M059J (cell line): ENCODE data around the gene UXS1. TPM values are rescaled to one million over a fixed set of nuclear protein-coding genes. Genes with fewer than 3 reads are reported as not detected.

Source experiments
- DNase-seq: peaks from one replicate; pipeline ENCODE4 v3.0.0-alpha.2; 2012; ENCODE audit warnings: low read depth
- total RNA-seq: library from RNA; depleted of rRNA; stranded (reverse); fragments of >200 nt; shearing (Covaris generic); gene quantifications from 2 replicates; pipeline ENCODE4 v1.2.3, GENCODE V29; 2014

The UXS1 gene
- total RNA-seq, 1 experiment from 2014 or later, result 28.3 TPM

DNA sequence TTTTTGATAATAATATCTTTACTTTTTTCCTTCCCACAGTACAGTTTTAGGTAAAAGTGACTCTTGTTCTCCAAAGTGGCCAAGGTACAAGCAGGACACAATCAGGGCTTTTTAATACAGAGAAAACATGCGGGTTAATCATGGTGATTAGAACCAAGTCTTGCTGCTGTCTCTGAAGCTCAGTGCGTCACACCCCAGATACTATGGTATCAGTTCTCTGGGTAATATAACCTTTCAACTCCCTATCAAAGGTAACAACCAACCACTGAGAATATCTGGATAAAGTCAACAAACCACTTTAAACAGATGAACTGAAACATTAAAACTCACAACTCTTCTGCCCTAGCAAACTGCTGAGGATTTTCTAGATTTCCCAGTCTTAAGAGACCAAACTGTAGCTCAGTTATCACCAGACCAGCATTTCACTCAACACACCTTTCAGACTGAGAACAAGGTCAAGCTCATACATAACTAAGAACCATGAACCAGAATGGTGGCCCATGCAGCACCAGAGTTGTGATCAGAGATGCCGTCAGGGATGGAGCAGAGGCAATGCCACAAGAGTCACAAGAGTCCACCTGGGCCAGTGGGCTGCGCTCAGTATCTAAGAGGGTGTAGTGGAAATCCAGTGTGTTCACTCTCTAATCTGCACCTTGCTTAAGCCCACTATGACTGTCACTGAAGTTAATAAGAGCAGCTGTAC is 103.0 kb downstream of the UXS1 start:
- no peak for DNase-seq

DNA sequence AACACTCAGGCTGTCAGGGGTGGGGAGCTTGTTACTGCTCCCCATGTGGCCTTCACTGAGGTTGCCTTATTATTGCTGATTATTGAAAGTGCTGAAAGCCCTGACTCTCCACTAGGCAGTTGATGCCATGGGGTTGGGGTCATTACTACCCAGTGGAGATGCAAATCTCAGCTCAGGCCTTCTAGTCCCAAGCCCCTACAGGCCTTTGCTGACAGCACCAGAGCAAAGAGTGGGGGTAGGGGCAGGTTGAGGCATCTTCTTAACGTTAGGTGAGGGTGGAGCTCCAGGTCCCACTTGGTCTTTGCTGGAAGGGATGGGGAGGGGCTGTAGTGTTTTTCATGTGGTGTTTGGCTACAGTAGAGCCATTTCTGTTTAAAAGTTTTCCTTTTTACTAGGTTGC is 104.5 kb downstream of the UXS1 start:
- DNase-seq, result no peak

DNA sequence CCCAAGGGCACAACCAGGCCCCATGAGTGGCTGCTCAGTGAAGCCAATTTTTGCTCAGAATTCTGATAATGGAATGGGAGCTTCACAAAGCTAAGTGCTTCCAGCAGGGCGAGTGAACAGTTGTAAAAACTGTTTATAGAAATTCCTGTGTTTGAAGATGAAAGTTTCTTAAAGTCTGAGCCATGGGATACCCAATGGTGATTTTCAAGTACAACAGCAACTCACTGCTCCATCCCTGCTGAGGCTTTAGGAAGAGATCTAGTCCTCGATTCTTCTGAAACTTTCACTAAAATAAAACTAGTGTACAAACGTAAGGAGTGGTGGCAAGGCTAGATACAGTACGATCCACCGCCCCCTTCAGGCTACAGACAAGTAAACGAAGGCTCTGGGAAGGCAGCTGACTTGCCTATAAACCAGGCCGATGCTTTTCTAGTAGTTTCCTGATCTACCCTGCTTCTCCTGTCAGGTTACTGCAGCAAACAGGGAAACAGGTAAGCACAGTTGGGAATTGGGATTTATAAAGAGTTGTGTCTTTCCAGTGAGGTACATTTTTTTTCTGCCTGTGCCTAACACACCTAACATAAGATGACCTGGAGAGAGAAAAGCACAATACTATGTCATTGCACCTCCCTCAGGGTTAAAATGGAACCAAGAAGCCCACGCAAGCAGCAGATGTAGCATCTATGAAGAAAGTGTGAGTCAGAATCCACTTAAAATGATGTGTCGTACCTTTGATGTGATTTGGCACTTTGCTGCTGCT is 108.7 kb downstream of the UXS1 start:
- DNase-seq, result peak; percentile 15

DNA sequence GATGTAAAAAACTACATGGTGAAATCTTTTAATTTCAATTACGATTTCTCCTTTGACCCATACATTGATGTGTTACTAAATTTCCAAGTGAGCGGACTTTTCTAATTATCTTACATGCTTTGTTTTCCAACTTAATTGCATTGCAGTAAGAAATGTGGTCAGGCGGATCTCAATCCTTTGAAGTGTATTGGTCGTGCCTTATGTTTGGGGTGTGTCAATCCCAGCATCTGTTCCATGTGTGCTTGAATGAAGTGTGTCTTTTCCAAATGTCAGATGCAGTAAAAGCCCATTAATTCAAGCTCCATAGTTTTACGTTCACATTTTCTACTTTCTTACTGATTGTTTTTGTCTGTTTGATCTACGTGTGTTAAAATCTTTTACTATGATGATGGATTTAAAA is 113.1 kb downstream of the UXS1 start:
- DNase-seq, result no peak

DNA sequence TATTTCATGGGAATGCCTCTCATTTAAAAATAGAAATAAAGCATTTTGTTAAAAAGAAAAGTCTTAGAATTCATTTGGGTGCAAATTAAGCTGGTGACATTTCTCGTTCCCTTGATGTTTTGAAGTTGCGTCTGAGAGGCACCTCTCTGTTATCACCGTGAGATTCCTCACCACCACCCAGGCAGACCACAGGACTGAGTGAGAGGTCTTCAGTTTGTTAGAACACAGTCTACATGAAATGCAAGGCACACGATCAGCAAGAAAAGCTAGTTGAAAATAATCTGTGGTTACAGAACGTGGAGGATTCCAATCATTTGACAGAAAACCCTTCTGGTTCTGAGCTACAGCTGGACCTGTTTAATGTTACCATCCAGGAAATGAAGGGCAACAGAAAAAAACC is 116.0 kb downstream of the UXS1 start:
- no peak for DNase-seq

DNA sequence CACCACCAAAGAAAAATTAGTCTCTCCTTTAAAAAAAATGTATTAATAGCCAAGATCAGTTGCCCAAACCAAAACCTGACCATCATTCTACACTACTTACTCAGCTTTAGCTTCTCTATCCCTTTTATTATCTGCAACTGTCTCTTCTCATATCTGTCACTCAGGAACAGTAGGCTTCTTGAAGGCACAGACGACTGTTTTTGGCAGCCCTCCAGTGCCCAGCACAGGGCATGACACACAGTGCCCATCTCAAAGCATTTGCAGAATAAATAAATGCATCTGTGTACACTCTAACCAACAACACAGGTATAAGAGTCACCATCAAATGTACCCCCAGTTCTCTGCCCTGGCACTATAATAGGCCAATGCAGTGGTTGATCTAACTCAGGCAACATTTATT is 117.2 kb downstream of the UXS1 start:
- no peak for DNase-seq

DNA sequence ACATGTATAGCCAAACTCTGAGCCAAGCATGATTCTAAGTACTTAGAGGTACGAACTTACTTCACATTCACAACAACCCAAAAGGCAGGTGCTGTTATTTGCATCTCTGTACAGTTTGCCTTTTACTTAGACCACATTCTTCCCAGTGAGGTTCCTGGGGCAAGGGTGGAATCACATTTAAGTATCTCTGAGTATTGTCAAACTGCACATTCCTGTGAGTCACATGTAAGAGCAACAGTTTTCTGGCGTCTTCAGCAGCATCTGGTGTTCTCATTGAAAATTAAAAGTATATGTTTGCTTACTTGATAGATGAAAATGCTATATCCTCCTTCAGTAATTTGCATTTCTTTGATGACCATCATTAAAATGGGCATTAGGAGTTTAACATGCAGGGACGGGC is 119.1 kb downstream of the UXS1 start:
- no peak for DNase-seq

DNA sequence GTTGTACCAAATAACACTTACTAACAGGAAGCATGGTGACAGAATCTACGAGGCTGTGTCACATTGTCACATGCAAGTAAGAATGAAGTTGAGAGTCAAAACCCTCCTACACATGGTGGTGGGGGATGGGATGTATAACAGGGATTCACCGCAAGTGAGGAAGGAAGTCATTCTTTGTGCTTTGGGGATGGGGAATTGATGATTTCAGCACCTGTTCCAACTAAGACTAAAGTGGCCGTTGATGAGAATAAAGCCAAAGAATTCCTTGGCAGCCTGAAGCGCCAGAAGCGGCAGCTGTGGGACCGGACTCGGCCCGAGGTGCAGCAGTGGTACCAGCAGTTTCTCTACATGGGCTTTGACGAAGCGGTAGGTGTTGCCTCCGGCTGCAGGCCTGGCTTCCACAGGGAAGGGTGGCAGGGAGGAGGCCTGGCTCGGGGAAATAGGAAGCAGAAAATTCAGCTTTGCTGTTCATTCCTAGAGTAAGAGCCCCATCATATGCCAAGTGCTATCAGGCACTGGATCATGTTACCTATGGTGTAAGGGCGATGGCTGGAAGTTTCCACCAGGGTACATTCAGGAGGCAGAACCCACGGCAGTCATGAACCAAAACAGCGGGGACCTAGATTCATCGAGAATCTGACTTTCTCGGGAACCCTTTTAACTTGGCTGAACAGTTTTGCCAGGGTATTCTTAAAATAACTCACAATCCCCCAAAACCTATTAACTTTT is 120.3 kb downstream of the UXS1 start:
- no peak for DNase-seq

DNA sequence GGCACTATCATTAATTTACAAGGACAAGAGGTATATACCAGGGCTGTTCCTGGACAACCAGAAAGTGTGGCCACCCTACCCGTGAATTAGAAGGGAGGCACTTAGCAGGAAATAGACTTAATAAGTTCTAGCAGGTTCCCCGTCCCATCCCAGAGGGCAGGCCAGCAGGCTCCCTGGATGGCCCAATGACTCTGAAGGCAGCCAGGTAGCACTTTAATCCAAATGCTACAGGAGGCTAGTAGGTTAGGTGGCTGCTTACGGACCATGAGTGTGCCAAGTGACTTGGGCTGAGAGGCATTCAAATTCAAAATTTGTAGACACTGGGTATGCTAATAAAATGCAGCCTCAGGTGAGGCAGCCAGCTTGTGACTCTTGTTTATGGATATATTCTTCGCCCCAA is 123.9 kb downstream of the UXS1 start:
- DNase-seq, result no peak

DNA sequence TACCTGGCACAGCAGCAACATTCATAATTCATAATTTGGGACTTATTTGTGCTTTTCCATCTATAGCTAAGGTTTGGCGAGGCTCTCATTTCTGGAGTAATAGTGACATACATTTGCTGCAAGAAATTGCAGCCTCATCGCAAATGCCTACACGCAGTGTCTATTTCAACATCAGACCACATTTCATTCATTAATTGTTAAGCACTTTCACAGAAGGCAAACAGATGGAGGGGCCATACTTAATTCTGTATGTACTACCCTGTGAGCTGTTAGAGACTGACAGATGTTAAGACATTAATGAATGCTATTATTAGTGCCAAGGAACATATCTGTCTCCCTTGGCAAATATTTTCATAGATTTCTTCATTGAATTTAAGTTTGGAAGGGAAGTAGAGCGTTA is 125.7 kb downstream of the UXS1 start:
- no peak for DNase-seq

DNA sequence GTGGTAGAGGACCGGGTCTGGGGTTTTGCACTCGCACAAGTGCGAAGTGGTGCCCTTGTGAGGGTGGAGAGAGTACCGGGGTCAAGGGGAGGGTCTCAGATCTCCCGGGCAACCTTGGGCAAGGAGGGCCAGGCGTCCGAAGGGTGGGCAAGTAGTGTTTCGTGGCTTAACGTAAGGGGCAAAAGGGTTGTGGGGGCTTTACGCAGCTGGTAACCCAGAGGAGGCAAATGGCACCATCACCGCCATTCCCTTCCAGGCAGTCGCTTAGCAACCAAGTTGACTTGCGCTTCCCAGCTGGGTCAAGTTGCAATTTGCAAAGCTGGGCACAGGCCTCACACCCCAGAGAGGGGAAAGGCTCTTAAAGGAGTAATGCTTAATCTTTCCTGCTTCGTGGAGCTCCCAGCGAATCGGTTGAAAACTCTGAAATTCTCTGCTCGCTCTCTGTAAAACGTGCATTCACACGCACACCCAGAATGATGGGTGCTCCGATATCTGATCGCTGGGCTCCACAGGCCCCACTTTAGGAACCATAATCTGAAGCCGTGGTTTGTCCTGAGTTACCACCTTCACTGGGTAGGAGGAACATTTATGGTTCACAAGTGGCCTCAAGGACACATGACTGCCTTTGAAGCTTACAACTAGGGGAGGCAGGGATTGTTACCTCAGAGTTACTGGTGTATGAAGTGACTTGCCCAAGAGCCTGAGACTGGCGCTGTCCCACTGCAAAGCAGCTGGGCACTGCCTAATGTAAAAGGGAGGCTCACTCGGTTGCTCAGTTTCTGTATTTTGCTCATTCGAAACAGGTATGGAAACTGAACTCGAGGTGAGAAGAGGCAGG is 127.9 kb downstream of the UXS1 start:
- no peak for DNase-seq

DNA sequence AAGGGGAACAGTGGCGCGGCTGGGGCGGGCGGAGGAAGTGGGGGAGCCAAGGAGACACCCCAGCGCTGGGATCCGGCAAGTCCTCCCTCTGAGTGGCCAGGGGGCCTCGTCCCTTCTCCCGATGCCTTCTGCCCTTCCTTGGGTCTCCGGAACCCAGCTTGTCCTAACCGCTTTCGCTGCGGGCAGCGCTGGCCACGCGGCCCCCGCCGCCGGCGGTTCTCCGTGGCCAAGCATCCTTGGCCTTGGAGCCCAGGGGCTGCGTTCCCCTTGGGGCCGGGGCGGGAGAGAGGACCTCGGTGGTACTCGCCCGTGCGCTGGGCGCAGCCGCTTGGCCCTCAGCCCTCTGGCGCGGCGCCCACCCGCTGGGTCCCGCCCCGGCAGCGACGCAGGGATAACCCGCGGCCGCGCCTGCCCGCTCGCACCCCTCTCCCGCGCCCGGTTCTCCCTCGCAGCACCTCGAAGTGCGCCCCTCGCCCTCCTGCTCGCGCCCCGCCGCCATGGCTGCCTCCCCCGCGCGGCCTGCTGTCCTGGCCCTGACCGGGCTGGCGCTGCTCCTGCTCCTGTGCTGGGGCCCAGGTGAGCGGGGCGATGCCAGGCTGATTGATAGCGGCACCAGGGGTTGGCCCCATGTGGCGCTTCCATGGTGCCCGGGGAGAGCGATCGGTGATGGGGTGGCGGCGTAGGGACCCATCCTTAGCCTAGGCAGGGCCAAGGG is 128.7 kb downstream of the UXS1 start:
- no peak for DNase-seq

DNA sequence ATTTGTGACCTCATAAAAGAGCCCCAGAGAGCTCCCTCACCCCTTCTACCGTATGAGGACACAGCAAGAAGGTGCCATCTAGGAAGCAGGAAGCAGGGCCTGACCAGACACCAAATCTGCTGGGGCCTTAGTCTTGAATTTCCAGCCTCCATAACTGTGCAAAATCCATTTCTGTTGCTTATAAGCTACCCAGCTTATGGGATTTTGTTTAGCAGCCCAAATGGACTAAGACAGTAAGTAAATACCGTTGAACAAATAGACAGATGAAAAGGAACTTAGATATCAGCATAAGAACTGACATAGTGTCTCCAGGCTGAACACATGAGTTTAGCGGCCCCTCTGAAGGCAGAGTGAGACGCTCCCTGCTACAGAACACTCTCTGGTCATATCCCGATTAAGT is 130.9 kb downstream of the UXS1 start:
- DNase-seq, result no peak

DNA sequence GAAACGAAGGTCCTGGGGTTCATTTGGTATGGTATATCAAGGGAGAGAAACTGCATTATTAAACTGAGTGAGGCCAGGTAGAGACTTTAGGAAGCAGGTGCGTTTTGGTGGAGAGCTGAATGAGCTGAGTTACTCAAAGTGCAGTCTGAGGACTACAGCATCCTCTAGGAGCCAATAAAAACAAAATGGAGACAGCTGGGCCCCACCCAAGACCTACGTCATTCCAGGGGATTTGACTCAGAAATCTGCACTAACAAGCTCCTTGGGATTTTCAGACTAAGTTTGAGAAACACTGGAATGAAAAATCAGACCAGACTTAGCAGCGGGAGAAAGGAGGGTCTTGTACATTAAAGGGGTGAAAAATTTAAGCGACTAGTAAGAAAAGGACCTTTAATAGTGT is 131.5 kb downstream of the UXS1 start:
- no peak for DNase-seq

DNA sequence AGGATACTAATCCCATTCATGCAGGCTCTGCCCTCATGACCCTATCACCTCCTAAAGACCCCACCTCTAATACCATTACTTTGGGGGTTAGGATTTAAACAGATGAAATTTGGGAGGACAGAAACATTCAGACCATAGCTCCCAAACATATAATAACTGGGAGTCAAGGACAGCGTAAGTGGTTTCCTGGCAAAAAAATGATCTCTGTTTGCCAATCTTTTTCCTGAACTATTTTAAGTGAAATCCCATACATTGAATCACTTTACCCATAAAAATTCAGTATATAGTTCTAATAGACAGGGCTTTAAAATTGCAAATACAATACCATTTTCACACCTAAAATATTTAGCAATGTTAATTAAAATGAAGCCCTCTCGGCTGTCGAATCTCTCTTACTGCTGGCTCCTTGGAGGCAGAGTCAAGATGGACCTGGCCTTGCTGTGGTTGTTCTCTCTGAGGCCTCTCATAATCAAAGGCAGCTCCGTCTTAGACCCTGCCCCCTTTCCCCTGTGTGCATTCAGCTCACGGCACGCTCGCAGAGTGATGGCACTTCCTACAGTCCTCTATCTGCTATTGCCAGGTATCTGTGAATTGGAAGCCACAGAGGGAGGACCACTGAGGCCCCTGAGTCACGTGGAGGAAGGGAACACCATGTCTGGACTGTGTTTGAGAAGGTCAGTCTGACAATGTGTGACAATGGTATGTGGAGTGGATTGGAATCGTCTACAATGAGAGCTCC is 132.3 kb downstream of the UXS1 start:
- no peak for DNase-seq

DNA sequence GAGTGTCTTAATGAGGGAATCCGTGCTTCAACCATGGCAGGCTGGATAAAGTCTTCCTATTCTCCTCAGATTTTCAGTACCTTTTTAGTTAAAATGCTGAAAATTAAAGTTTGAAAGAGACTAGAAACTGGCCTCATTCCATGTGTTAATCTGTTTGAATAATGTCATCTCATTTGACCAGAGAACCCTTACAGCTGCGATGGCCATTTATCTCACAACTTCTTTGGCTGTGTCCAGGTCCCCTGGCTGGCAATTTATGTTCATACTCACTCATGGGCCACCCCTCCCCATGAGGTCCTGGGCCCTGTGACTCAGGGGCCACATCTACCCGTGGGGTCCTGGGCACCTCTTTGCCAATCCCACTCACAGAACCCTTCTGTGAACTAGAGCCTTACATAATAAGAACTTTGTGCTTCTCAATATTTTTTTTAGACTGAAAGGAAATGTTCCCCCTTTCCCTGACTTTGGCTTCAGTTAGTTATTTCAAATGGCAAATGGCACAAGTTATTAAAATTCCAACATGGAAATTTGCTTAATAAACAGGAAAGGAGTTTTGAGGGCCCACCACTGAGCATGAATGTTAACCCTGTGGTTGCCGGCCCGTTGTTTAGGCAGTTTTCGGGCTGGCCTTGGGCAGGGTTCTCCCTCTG is 134.6 kb downstream of the UXS1 start:
- DNase-seq, result no peak

DNA sequence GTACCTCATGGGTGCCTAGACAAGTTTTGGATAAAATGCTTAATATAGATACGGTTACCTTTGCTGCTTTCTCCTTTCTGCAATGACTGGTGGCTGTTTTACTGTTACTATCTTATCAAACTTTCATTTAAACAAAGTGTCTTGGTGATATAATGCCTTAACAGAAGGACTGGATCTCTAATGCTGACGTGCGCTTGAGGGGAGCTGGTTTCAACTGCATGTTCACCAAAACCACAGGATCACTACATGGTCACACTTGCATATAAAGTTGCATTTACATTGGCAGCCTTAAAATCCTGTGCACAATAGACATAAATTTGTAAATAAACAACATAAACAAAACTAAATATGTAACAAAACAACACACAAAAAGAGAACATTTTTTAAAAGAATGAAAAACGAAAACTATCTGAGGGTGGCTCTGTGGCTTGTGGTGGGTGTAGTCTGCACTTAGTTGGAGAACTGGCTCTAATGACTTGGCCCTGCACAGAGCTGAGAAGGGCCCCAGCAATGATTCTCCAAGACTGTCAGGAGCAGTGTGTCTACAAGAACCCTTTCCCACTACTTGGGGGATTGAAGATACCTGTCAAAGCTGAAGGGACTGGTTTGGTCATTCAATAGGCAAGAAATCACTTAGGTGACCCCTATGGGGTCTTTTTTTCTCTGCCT is 135.5 kb downstream of the UXS1 start:
- no peak for DNase-seq

DNA sequence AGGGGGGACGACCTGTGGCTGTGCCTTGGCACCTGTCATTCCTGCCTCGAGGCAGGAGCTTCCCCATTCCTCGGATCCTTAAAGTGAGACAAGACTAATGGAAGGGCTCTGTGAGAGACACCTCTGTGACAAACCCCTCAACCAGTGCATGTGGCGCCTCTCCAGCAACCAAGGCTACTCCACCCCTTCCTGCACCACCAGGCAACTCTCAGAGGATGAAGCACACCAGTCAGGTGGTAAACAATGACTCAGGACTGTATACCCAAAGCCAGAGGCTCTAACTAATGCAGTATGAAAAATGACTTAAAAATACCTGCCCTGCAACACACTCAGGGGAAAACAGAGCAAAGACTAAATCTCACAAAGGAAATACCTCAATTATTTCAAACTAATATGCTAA is 136.9 kb downstream of the UXS1 start:
- DNase-seq, result no peak

DNA sequence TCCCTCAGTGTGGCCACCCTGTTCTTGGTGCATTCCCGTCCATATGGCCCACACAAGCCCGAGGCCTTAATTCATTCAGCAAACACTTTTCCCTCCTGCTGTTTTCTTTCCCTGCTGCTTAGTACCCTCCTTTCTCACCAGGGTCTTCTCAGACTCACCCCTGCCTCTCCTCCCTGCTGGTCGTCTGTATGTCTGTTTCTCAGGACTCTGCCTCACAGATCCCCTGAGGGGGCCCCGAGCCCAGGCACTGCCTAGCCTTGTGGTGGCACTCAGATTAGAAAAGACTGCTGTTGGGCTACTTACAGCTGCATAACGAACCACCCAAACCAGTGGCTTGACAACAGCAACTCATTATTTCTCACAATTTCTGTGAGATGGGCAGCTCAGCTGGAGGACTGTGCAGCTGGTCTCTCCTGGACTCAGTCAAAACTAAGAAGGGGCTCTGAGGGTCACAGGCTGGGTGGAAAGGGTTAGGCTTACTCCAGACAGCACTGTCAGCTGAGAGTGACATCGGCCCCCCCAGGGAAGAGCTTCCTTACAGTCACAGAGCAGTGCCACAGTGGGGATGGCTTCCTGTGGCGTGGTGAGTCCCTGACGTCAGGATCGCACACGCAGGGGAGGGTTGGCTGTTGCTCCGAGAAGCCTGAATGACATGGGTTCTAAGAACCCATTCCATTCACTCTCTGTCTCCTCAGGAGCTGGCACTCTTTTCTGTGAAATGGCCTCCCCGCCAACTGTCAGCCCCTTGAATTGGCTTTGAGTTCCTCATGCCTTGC is 139.0 kb downstream of the UXS1 start:
- DNase-seq, result no peak
